ENCODE data around the gene CTNNA2.

The CTNNA2 gene

GRCh38 chr2:80059447-80059846 lies 546.6 kb downstream of the CTNNA2 start:
- no peaks in the 10 kb centered on the region for H3K36me3 ChIP-seq (replicated peaks in 1 of 2; ENCODE audit: control insufficient read depth in 2 of 2, insufficient read depth in 2 of 2, low read length in 2 of 2)
- no peak overlapping the region for H3K4me2 ChIP-seq (ENCODE audit: insufficient read depth, low read length, poor library complexity, severe bottlenecking)
- peaks cover 7 to 14% of the 10 kb centered on the region in 2 donors for H3K4me1 ChIP-seq (ENCODE audit: control insufficient read depth in 2 of 2, insufficient read depth in 1 of 2, low read depth in 1 of 2, low read length in 2 of 2)
- no peaks in the 10 kb centered on the region for H3K79me1 ChIP-seq (ENCODE audit: low read depth, low read length)
- H3K9ac ChIP-seq (ENCODE audit: low read depth, low read length, poor library complexity) = no peak overlapping the region
- H3K18ac ChIP-seq (ENCODE audit: low read length) = no peak overlapping the region
- no peak overlapping the region for H3K27ac ChIP-seq (replicated peaks; ENCODE audit: low read length)
- no peak overlapping the region for H4K91ac ChIP-seq (ENCODE audit: low read depth, low read length, poor library complexity)
- no peak overlapping the region for H4K8ac ChIP-seq (ENCODE audit: low read depth, low read length)
- H3K4ac ChIP-seq (ENCODE audit: low read length) = no peak overlapping the region
- H2BK120ac ChIP-seq (ENCODE audit: low read depth, low read length) = no peak overlapping the region
- no peak overlapping the region for H3K14ac ChIP-seq (ENCODE audit: low read length)
- no peaks in the 10 kb centered on the region for H3K27me3 ChIP-seq (ENCODE audit: control insufficient read depth in 3 of 3, insufficient read depth in 3 of 3, low read depth in 1 of 3, low read length in 3 of 3)
- H2BK15ac ChIP-seq (ENCODE audit: low read length) = no peak overlapping the region
- H3K23ac ChIP-seq (ENCODE audit: low read depth, low read length, poor library complexity) = no peak overlapping the region
- no peaks in the 10 kb centered on the region for H3K9me3 ChIP-seq (replicated peaks in 1 of 2; ENCODE audit: control insufficient read depth in 2 of 2, insufficient read depth in 1 of 2, low read depth in 1 of 2, low read length in 2 of 2)
- H3K4me3 ChIP-seq (ENCODE audit: low read length in 2 of 2) = no peak overlapping the region
- no CpG with 5 or more reads among the region's 5 CpGs for WGBS, 2 donors (ENCODE audit: extremely low coverage in 2 of 2, insufficient read length in 2 of 2, insufficient replicate concordance in 1 of 2)
- no peak overlapping the region for H2BK5ac ChIP-seq (ENCODE audit: low read length)
- no peak overlapping the region for H2AFZ ChIP-seq (ENCODE audit: low read length)
- no peak overlapping the region for H2AK5ac ChIP-seq (ENCODE audit: low read depth, low read length)
- DNase-seq (ENCODE audit: low spot score) = no peak
- no peak overlapping the region for H2BK12ac ChIP-seq (ENCODE audit: low read length)

GRCh38 chr2:80061881-80062280 lies 549.0 kb downstream of the CTNNA2 start:
- Histone ChIP-seq H3K4me3 (ENCODE audit: low read length in 2 of 2) (no peak overlapping the region), H4K91ac (ENCODE audit: low read depth, low read length, poor library complexity) (no peak overlapping the region)

GRCh38 chr2:80062298-80062697 lies 549.4 kb downstream of the CTNNA2 start:
- no peaks in the 10 kb centered on the region for H3K9me3 ChIP-seq (replicated peaks in 1 of 2; ENCODE audit: control insufficient read depth in 2 of 2, insufficient read depth in 1 of 2, low read depth in 1 of 2, low read length in 2 of 2)
- no peak overlapping the region for H2BK120ac ChIP-seq (ENCODE audit: low read depth, low read length)
- peaks cover 6 to 14% of the 10 kb centered on the region in 2 donors for H3K4me1 ChIP-seq (ENCODE audit: control insufficient read depth in 2 of 2, insufficient read depth in 1 of 2, low read depth in 1 of 2, low read length in 2 of 2)
- no peak overlapping the region for H3K4me3 ChIP-seq (ENCODE audit: low read length in 2 of 2)
- H3K18ac ChIP-seq (ENCODE audit: low read length) = no peak overlapping the region
- H3K79me1 ChIP-seq (ENCODE audit: low read depth, low read length) = no peaks in the 10 kb centered on the region
- DNase-seq (ENCODE audit: low spot score) = no peak
- no peaks in the 10 kb centered on the region for H3K36me3 ChIP-seq (replicated peaks in 1 of 2; ENCODE audit: control insufficient read depth in 2 of 2, insufficient read depth in 2 of 2, low read length in 2 of 2)
- H3K4ac ChIP-seq (ENCODE audit: low read length) = no peak overlapping the region
- H4K8ac ChIP-seq (ENCODE audit: low read depth, low read length) = no peak overlapping the region
- no peak overlapping the region for H2BK5ac ChIP-seq (ENCODE audit: low read length)
- H3K27ac ChIP-seq (replicated peaks; ENCODE audit: low read length) = no peak overlapping the region
- H2BK15ac ChIP-seq (ENCODE audit: low read length) = no peak overlapping the region
- H2BK12ac ChIP-seq (ENCODE audit: low read length) = no peak overlapping the region
- H3K27me3 ChIP-seq (ENCODE audit: control insufficient read depth in 3 of 3, insufficient read depth in 3 of 3, low read depth in 1 of 3, low read length in 3 of 3) = no peaks in the 10 kb centered on the region
- no peak overlapping the region for H3K23ac ChIP-seq (ENCODE audit: low read depth, low read length, poor library complexity)
- H3K14ac ChIP-seq (ENCODE audit: low read length) = no peak overlapping the region
- H2AFZ ChIP-seq (ENCODE audit: low read length) = no peak overlapping the region
- H2AK5ac ChIP-seq (ENCODE audit: low read depth, low read length) = no peak overlapping the region
- H3K4me2 ChIP-seq (ENCODE audit: insufficient read depth, low read length, poor library complexity, severe bottlenecking) = no peak overlapping the region
- no peak overlapping the region for H4K91ac ChIP-seq (ENCODE audit: low read depth, low read length, poor library complexity)
- no peak overlapping the region for H3K9ac ChIP-seq (ENCODE audit: low read depth, low read length, poor library complexity)

More at GRCh38 chr2:80061881-80062280, 549.0 kb downstream of the CTNNA2 start:
- Histone ChIP-seq H3K27ac (replicated peaks; ENCODE audit: low read length) (no peak overlapping the region), H2BK15ac (ENCODE audit: low read length) (no peak overlapping the region), H3K79me1 (ENCODE audit: low read depth, low read length) (no peaks in the 10 kb centered on the region), H2AFZ (ENCODE audit: low read length) (no peak overlapping the region), H3K9me3 (replicated peaks in 1 of 2; ENCODE audit: control insufficient read depth in 2 of 2, insufficient read depth in 1 of 2, low read depth in 1 of 2, low read length in 2 of 2) (no peaks in the 10 kb centered on the region), H3K27me3 (ENCODE audit: control insufficient read depth in 3 of 3, insufficient read depth in 3 of 3, low read depth in 1 of 3, low read length in 3 of 3) (no peaks in the 10 kb centered on the region), H3K18ac (ENCODE audit: low read length) (no peak overlapping the region), H2AK5ac (ENCODE audit: low read depth, low read length) (no peak overlapping the region), H3K36me3 (replicated peaks in 1 of 2; ENCODE audit: control insufficient read depth in 2 of 2, insufficient read depth in 2 of 2, low read length in 2 of 2) (no peaks in the 10 kb centered on the region), H4K8ac (ENCODE audit: low read depth, low read length) (no peak overlapping the region), H3K4ac (ENCODE audit: low read length) (no peak overlapping the region), H2BK12ac (ENCODE audit: low read length) (no peak overlapping the region), H3K23ac (ENCODE audit: low read depth, low read length, poor library complexity) (no peak overlapping the region), H3K4me2 (ENCODE audit: insufficient read depth, low read length, poor library complexity, severe bottlenecking) (no peak overlapping the region), H2BK5ac (ENCODE audit: low read length) (no peak overlapping the region), H3K14ac (ENCODE audit: low read length) (no peak overlapping the region), H3K9ac (ENCODE audit: low read depth, low read length, poor library complexity) (no peak overlapping the region), H2BK120ac (ENCODE audit: low read depth, low read length) (no peak overlapping the region), H3K4me1 (ENCODE audit: control insufficient read depth in 2 of 2, insufficient read depth in 1 of 2, low read depth in 1 of 2, low read length in 2 of 2) (peaks cover 6 to 14% of the 10 kb centered on the region in 2 donors)
- no peak for DNase-seq (ENCODE audit: low spot score)

GRCh38 chr2:80068038-80068731 lies 555.3 kb downstream of the CTNNA2 start:
- no peaks in the 10 kb centered on the region for H3K36me3 ChIP-seq (replicated peaks in 1 of 2; ENCODE audit: control insufficient read depth in 2 of 2, insufficient read depth in 2 of 2, low read length in 2 of 2)
- no peak overlapping the region for H2BK12ac ChIP-seq (ENCODE audit: low read length)
- H2AFZ ChIP-seq (ENCODE audit: low read length) = no peak overlapping the region
- H4K8ac ChIP-seq (ENCODE audit: low read depth, low read length) = no peak overlapping the region
- no peak overlapping the region for H3K27ac ChIP-seq (replicated peaks; ENCODE audit: low read length)
- no peak overlapping the region for H3K14ac ChIP-seq (ENCODE audit: low read length)
- no peak overlapping the region for H3K18ac ChIP-seq (ENCODE audit: low read length)
- no peaks in the 10 kb centered on the region for H3K9me3 ChIP-seq (replicated peaks in 1 of 2; ENCODE audit: control insufficient read depth in 2 of 2, insufficient read depth in 1 of 2, low read depth in 1 of 2, low read length in 2 of 2)
- H3K27me3 ChIP-seq (ENCODE audit: control insufficient read depth in 3 of 3, insufficient read depth in 3 of 3, low read depth in 1 of 3, low read length in 3 of 3) = no peaks in the 10 kb centered on the region
- no peak overlapping the region for H3K4me3 ChIP-seq (ENCODE audit: low read length in 2 of 2)
- H2BK15ac ChIP-seq (ENCODE audit: low read length) = no peak overlapping the region
- H2BK5ac ChIP-seq (ENCODE audit: low read length) = no peak overlapping the region
- WGBS, 2 donors (ENCODE audit: extremely low coverage in 2 of 2, insufficient read length in 2 of 2, insufficient replicate concordance in 1 of 2) = no CpG with 5 or more reads among the region's 4 CpGs
- H4K91ac ChIP-seq (ENCODE audit: low read depth, low read length, poor library complexity) = no peak overlapping the region
- no peak overlapping the region for H3K9ac ChIP-seq (ENCODE audit: low read depth, low read length, poor library complexity)
- no peak overlapping the region for H2BK120ac ChIP-seq (ENCODE audit: low read depth, low read length)
- no peak overlapping the region for H3K4me2 ChIP-seq (ENCODE audit: insufficient read depth, low read length, poor library complexity, severe bottlenecking)
- H2AK5ac ChIP-seq (ENCODE audit: low read depth, low read length) = no peak overlapping the region
- H3K4ac ChIP-seq (ENCODE audit: low read length) = no peak overlapping the region
- no peak overlapping the region for H3K23ac ChIP-seq (ENCODE audit: low read depth, low read length, poor library complexity)
- DNase-seq (ENCODE audit: low spot score) = no peak
- no peaks in the 10 kb centered on the region for H3K79me1 ChIP-seq (ENCODE audit: low read depth, low read length)
- no peaks in the 10 kb centered on the region for H3K4me1 ChIP-seq (ENCODE audit: control insufficient read depth in 2 of 2, insufficient read depth in 1 of 2, low read depth in 1 of 2, low read length in 2 of 2)
